HG03039 (cell line): ENCODE data around the gene REC8.
"Not testable (repeated sequence)": the region's sequence is repeated elsewhere in the genome, so short reads cannot be mapped to it uniquely, and the experiment has no call there.

Experiments used
- ATAC-seq: cut with Tn5 transposase; IDR thresholded peaks from one replicate; pipeline ENCODE4 v1.9.1; 2021; ENCODE audit warnings: mild to moderate bottlenecking, moderate library complexity; ENCODE audit not compliant: unreplicated experiment

The REC8 gene

GRCh38 chr14:24183014-24183481, 11.2 kb downstream of the REC8 start:
- ATAC-seq = no peak

- ATAC-seq = no peak
Observed at GRCh38 chr14:24184104-24184970, 12.5 kb downstream of the REC8 start.

- ATAC-seq = no peak
Observed at GRCh38 chr14:24185026-24185425, 13.1 kb downstream of the REC8 start.

GRCh38 chr14:24185741-24186140, 13.9 kb downstream of the REC8 start:
- no peak for ATAC-seq

GRCh38 chr14:24186831-24187538, 15.1 kb downstream of the REC8 start:
- no peak for ATAC-seq

- ATAC-seq = no peak
Observed at GRCh38 chr14:24187539-24187915, 15.6 kb downstream of the REC8 start.

- peak; percentile 80 for ATAC-seq
Observed at GRCh38 chr14:24188251-24189058, 16.6 kb downstream of the REC8 start, which contains the start of gene IPO4. Gene IPO4 (minus strand): TSS chr14:24188816. CDS start chr14:24188787, 29 bp downstream.

GRCh38 chr14:24189059-24189375, 17.1 kb downstream of the REC8 start:
- no peak for ATAC-seq

- ATAC-seq = no peak
Observed at GRCh38 chr14:24189460-24189859, 17.6 kb downstream of the REC8 start.

GRCh38 chr14:24190416-24190815, 18.5 kb downstream of the REC8 start:
- no peak for ATAC-seq

GRCh38 chr14:24192933-24193332, 21.1 kb downstream of the REC8 start:
- ATAC-seq = no peak

- ATAC-seq = no peak
Observed at GRCh38 chr14:24194186-24194872, 22.4 kb downstream of the REC8 start.

GRCh38 chr14:24194873-24195185, 22.9 kb downstream of the REC8 start:
- no peak for ATAC-seq

- ATAC-seq = peak; percentile 79
Observed at GRCh38 chr14:24195186-24196070, 23.5 kb downstream of the REC8 start, which contains the start of gene TM9SF1. Gene TM9SF1 (minus strand): TSS chr14:24195441. CDS start chr14:24195019, 422 bp downstream.

- no peak for ATAC-seq
Observed at GRCh38 chr14:24196071-24197055, 24.5 kb downstream of the REC8 start.

- no peak for ATAC-seq
Observed at GRCh38 chr14:24197056-24197450, 25.2 kb downstream of the REC8 start.

- no peak for ATAC-seq
Observed at GRCh38 chr14:24198814-24199524, 27.1 kb downstream of the REC8 start.

- ATAC-seq = not testable (repeated sequence)
Observed at GRCh38 chr14:24202538-24202937, 30.7 kb downstream of the REC8 start.
